ENCODE data around the gene RIPPLY2.
"Not testable (repeated sequence)": the region's sequence is repeated elsewhere in the genome, so short reads cannot be mapped to it uniquely, and the experiment has no call there.

Gene RIPPLY2, protein sequence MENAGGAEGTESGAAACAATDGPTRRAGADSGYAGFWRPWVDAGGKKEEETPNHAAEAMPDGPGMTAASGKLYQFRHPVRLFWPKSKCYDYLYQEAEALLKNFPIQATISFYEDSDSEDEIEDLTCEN

DNA sequence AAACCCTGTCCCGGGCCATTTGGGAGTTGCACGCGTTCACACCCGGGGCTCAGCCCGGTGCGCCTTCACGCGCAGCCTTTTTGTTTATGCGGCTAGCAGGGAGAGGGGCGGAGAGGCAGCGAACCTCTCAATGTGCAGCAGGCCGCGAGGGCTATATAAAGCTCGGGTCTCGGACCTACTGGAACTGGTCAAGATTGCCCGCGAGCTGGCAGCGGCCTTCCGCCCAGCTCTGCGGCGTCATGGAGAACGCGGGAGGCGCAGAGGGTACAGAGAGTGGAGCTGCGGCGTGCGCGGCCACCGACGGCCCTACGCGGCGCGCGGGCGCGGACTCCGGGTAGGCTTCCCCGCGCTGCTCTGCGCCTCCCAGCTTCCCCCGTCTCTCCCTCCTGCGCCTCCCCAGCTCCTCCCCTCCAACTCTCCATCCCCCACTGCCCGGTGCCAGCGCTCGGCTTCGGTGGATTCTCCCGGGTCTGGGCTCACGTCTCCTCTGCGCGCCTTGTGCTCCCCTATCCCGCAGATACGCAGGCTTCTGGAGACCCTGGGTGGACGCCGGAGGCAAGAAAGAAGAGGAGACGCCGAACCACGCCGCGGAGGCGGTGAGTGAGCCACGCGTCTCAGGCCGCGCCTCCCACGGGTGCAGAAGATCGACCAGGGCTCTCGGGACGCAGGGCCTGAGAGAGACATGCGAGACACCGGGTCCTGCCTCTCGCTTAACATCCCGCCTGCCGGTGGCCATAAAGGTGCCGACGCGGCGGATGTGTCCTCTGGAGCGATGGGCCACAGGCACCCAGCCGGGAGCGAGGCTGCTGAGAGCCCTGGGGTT is at the start of gene RIPPLY2:
TSS of gene RIPPLY2 (plus strand) at position 183 of the 823 bp plus-strand sequence. CDS start at position 240, 57 bp downstream.
- peak; percentile 7 for DNase-seq

DNA sequence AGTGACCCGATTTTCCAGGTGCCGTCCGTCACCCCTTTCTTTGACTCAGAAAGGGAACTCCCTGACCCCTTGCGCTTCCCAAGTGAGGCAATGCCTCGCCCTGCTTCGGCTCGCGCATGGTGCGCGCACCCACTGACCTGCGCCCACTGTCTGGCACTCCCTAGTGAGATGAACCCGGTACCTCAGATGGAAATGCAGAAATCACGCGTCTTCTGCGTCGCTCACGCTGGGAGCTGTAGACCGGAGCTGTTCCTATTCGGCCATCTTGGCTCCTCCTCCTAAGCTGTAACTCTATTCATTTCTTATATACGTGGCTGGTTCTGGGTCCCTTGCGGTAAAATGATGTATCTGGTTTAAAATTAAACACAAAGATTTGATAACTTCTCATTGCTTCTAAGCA is 49.7 kb upstream of the RIPPLY2 start:
- not testable (repeated sequence) for DNase-seq

DNA sequence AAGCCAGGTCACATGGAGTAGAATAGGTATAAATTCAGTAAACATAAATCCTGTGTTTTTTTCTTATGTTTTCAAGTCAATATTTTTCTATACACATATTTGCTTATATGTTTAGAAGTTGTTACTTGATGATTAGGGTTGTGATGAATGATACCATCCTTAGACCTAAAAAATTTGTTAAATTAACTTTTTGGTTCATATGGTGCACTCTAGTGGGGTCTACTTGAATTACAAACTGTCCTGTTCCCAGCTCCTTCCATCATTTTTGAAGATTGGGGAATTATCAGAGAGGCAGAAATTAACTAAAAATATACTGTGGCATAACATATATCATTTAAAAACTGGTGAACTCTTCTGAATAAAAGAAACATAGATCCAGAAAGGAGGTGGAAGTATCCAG is 48.3 kb upstream of the RIPPLY2 start:
- DNase-seq, result no peak

DNA sequence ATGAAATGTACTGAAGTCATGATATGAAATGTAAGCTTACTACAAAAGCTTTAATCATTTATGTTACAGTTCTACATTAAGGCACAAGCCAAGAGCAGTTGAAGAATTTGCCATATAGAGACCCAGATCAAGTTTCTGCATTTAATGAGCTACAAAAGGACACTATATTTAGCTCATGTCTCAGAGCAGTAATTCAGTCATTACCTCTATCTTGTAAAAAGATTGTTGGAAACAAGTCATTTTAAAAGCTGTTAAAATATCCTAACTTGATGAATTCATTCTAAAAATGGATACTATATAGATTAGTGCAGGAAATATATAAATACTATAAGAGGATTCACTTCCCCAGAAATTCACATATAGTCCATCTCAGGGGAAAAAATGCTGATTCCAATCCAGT is 45.2 kb upstream of the RIPPLY2 start:
- no peak for DNase-seq

DNA sequence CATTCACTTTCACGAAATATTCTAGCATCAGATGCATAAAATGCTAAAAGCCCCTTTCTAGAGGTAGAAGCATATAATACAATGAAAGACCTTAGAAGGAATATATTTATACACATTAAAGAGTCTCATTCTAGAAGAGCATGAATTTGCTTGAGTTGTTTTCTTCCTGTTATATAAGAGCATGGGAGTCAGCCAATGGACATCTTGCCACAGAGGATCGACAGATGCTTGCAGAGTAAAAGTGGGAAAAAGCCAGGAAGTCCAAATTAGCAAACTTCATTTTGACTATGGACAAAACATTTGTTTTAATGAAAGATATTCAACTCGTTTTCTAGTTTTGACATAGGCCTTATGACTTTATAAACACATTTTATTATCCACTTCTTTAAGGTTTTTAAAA is 44.2 kb upstream of the RIPPLY2 start:
- DNase-seq, result no peak

DNA sequence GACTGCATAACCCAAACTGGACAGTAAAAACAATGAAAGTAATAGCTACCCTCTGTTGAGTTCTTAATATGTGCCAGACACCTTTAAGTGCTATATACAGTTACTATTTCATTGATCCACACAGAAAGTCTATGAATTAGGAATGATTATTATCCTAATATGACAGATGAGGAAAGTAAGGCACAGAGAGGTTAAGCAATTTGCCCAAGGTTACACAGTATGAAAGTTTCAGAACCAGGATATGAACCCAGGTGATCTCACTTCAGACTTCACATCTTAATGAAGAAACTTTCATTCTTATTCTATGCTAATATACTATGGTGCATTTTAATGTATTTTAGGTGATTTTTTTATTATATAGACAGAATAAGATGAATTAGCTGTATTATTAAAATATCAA is 40.6 kb upstream of the RIPPLY2 start:
- DNase-seq, result no peak

DNA sequence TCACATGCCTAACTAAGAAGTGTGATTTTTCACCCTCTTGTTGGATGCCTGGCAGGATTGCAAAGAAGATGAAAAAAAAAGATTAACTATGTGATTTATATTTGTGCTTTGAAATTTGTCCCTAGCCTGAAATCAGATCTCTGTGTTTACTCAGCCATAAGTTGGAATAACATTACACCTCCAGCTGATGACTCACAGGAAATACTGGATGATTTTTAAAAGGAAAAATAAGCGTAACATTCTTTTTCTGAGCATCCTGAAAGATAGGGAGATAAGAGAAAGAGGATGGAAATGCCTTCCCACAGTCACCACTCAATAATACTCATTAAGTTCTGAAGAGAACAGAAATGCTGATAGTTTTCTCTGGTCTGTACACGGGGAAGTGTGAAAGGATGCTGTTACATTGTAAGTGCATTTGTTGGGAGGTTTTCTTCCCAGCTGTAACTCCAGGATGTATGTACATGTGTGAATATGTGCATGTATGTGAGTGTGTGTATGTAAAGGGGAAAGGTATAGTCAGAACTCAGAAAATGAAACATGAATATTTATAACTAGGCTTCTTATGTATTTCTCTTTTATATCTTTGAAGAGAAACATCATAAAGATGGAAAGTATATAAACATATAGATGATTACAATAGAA is 37.4 kb upstream of the RIPPLY2 start:
- DNase-seq, result no peak

DNA sequence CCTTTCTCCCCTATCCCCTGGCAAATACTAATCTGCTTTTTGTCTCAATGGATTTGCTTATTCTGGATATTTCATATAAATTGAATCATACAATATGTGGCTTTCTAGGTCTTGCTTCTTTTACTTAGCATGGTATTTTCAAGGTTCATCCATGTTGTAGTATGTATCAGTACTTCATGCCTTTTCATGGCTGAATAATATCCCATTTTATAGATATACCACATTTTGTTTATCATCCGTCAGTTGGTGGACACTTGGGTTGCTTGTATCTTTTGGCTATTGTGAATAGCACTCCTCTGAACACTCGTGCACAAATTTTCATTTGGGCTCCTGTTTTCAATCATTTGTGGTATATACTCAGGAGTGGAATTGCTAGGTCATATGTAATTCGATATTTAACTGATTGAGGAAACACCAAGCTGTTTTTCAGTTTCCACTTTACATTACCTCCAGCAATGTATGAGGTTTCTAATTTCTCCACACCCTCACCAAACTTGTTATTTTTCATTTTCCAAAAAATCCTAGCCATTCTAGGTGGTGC is 30.5 kb upstream of the RIPPLY2 start:
- no peak for DNase-seq

DNA sequence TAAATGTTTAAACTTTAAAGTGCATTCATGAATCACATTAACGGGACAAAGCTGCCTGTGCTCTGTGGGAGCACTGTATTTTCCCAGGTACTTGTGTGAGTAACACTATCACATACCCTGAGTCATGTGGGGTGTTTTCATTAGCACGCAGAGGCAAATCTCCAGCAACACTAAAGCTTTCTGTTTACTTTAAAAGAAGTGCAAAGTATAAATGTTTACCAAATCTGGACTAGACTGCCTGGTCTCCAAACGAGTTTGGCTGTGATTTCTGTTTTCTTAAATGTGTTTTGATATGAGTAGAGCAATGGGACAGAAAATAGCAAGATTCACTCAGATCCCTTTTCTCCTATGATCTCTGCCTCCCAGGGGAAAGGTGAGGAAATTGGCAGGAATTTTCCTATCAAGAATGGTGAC is 28.8 kb upstream of the RIPPLY2 start:
- DNase-seq, result no peak

DNA sequence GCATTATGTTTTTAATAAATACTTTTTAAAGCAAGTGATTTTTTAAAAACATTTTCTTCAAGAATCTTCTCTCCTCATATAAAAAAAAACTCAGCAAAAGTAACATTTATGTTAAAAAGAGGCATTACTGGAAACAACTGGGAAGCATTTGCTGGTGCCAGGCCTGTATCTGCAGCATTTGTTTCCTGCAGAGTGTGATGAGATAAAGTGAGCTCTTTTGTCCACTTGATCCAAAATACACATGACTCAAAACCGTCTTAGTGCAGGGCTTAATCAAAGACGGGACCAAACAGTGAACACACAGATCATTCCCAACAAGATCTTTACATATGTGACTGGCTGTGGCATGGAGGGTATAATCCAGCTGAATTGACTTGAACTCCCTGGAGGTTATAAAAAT is 28.3 kb upstream of the RIPPLY2 start:
- no peak for DNase-seq

DNA sequence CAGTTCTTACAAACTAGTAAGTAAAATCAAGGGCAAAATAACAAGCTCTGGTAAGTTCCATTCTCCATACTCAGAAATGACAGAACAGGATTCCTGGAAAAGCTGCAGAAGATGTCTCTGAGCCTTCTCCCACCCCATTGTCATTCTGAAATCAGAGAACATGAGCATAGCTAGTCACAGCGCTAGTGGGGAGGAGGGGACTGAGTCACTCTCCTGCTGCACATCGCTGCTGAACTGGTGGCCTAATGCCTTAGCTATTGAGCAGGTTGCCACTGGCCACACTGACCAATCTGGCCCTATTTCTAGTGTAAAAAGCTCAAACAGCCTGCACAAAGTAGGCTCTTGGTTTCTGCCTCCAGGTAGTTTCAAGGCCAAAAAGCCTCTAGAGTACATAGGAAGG is 26.1 kb upstream of the RIPPLY2 start:
- DNase-seq, result no peak

DNA sequence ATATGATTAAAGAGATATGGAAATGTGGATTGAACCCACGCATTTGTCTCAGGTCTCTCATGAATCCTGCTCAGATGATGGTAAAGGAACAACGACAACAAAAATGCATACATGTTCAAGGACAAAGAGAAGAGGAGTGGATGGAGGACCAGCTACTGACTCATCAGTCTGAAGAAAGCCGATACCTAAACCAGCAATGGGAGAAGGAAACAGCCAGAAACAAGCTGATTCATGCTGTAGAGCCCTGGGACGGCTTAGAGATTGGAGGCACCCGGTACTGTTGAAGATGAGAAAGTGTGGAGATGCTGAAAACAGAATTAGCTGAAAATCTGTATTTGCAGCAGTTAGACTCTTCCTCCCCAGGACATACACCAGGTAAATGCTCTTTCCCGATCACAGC is 14.4 kb upstream of the RIPPLY2 start:
- DNase-seq, result no peak

DNA sequence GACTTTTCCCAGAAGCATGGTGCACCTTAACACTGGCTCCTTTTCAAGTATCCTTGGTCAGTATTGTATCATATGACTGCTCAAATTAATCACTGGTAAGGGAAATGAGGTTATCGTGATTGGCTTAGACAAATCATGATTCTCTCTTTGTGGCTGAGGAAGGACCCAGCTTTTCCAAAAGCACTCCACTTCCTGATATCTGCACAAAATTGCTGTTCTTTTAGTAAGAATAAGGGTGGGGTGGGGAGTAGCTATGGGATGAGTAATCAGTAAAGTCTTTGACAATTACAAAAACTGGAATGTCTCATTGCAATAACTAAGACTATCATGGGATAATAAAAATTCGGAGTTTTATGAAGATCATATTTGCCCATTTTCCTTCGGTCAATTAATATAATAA is 9.0 kb upstream of the RIPPLY2 start:
- no peak for DNase-seq

DNA sequence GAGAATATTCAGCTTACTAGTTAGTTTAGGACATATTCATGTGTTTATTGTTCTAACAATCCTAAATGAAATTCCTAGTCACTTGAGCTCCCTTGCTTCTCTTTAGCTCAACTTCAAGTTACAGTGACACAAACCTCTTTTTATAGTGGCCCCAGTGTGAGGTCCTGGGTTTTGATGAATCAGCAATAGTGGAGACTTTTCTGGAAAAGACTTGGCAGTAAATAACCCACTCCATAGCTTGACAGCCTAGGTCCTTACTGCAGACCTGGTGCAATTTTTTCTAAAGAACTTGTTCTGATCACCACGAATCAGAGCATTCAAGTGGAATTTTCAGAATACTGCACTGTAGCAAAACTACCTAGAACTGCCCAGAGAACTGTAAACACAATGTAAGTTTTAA is 6.9 kb upstream of the RIPPLY2 start:
- DNase-seq, result no peak

DNA sequence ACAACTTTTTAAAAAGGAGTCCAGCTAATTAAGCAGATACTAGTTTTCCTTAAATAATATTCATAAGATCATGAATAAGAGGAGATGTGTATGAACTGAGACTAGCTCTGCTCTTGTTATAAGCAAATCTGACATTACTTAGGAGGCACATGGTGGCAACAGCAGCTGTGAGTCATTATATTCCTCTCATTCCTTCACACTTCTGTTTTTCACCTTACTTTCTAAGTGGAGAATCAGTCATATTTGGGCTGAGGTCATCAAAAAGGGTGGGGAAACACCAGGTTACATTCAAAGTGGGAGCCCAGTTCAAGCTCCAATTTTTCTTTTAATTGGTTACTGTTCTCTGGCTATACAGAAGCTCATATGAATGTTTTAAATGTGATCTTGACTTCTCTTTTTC is 6.0 kb upstream of the RIPPLY2 start:
- DNase-seq, result no peak

DNA sequence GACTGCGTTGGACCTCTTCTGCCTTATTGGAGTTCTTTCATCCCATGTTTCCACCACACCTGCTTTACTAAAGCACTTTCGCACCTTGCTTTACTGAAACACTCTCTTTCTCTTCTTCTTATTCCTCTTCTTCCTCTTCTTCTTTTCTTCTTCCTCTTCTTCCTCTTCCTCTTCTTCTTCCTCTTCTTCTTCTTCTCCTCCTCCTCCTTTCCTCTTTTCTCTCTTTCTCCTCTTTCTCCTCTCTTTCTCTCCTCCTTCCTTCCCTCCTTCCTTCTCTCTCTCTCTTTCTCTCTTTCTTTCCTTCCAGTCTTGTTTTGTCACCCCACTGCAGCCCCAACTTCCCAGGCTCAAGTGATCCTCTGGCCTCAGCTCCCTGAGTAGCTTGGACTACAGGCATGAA is 4.0 kb upstream of the RIPPLY2 start:
- DNase-seq, result no peak

DNA sequence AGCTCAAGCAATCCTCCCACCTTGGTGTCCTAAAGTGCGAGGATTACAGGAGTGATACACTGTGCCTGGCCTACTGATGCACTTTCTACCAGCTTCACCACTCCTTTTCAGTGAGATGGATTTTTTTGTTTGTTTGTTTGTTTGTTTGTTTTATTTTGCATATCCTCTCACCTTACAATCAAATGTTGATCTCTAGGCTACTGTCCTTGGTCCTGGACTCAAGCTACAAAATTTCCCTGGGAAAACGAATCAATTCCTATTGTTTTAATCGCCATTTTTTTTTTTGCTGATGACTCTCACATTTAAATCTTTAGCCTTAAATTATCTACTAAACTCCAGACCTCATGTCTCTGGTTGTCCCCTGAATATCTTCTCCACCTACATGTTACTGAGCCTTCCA is 3.5 kb upstream of the RIPPLY2 start:
- DNase-seq, result no peak

DNA sequence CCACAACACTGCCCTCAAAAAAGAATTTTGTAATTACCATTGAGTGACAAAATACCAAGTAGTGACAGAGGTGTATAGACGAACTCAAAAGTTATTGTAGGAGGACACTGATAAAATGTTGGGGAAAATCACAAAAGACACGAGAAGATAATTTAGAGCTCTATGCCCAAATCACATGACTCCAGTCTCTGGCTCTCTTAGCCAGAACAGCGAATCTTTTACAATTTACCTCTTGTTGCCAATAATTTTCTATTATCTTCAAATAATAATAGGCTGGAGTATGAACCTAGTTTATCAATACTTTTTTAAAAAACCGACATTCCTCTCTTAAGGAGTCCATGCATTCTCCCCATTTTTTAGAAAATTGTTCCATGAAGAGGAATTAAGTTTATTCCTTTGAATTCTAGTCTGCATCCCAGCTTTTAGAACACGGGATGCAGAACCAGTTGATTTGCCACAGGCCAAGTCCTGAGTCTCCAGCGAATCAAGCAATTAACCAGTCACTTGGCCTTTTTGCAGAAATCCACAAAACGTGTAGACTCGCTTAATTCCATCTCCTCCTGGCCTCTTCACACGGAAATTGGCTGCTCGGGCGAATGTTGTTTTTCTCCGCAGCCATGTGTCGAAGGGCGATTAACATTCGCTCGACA is 507 bp upstream of the RIPPLY2 start:
- DNase-seq, result no peak

DNA sequence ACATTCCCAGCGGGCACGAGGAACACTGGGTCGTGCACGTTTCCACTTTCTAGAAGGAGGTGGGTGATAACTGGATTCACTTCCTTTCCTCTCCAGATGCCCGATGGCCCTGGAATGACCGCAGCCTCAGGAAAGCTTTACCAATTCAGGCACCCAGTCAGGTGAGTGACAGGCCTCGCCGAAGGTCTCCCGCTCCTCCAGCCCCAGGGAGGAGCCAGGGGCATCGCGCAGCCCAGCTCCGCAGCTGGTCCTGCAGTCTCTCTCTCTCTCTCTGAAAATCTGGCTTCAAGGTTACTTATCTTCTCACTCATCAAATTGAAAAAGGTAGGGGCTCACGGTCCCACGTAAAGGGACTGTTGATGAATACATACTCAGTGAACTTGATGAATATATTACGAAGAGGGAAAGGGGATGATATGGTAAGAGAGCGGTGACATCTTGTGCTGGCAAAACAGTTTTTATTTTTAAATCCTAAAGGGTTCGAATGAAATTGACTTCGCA is 891 bp downstream of the RIPPLY2 start:
- DNase-seq, result no peak

DNA sequence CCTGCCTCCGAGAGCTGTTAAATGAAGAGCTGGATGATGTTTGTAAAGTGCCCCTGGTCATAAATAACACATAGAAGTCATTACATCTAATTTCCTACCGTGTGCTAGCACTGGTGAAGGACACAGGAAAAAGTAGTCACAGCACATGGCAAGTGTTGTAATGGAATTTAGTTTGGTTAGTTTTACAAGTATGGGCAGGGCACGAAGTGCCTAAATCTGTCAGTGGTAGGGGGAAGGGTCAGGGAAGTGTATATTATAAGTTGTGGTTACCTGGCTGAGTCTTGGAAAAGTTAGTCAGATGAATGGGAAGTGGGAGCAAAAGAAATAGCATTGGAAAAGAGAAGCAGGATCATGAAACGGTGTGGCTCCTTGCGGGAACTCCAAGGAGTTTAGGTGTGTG is 1.6 kb downstream of the RIPPLY2 start:
- DNase-seq, result no peak

DNA sequence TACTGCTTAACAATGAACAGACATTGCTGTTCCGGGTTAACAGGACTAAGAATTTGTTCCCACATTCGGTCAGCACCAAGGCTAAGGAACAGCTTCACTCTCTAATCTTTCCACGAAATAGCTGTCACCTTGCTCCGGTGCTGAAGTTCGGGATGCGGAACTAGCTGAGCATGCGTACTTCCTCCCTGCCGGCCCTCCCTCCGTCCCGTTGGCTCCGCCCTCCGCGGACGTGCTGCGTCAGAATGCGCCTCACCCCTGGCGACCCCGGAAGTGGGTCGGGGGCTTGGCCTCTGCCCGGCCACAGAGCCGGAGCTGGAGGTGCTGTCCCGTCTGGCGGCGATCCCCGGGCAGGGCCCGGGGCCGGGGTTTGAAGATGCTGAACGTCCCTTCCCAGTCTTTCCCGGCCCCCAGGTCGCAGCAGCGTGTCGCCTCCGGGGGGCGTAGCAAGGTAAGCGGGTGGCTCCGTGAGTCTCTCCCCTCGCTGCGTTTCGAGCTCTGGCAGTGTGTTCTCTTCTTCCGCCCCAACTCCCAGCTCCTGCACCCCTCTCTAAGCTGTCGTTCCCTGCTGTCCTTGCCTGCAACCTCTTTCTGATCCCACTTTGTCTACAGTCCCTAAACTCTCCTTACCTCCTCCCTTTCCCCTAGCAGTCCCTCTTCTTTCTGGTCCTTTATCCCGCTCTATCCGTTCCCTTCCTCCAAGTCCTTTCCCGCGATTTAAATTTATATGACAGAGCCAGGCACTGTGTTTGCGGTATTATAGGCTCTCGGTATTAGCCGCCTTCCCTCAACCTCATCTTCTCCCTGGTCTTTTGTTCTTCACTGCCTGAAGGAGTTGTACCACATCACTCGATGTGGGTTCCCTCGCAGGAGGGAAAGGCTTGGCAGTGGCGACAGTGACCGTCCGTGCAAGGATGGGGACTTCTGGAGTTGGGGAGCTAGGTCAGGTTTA is 6.5 kb downstream of the RIPPLY2 start, which contains the start of gene CYB5R4:
TSS of gene CYB5R4 (plus strand) at position 280 of the 949 bp plus-strand sequence. CDS start at position 374, 94 bp downstream.
- DNase-seq, result peak; percentile 84

DNA sequence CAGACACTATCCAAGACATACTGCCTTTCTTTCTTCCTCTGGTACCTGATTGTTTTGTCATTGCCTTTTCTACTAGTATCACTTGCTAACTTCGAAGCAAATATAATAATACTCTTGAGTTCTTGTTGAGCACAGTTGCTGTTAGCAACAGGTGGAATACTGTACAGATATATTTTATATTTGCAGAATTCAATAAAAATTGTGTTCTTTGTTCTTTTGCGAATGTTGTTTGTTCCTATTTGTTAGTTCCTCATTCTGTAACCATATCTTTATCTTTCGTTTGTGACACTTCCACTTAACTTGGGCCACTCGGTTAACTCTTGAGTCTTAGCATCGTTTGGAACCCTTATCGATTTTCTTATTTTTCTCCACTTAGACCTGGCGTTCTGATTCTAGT is 7.2 kb downstream of the RIPPLY2 start:
- DNase-seq, result peak; percentile 28
